Kidney capillary endothelial cell (primary cell): ENCODE results near the gene KATNB1.
"Not testable (repeated sequence)": the region's sequence is repeated elsewhere in the genome, so short reads cannot be mapped to it uniquely, and the experiment has no call there.

Experiments
- DNase-seq: peaks from one replicate; pipeline ENCODE4 v3.0.0-alpha.2; 2018; ENCODE audit warnings: low spot score

KATNB1 gene

DNA sequence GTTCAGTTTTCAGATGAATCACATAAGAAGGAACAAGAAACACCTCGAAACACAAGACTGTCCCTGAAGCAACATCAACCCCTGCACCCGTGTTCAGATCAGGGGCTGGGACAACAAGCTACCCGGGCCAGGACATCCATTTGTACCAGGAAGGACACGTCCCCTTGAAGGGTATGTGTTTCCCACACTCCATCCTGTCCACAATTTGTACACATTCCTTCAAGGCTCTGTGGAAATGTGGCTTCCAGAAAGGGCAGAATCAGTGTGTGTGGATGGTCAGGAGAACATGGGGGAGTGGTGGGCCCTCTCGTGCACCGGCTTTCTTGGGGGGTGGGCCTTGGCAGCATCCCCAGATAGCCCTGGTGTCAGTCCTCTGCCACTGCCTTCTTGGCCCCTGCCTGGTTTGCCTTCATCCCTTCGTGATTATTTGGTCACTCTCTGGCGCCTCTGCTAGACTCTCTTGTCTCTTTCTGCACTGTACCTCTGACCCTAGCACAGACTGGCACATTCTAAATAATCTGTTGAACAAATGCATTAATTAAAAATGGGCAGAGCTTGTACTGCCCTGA lies 56.4 kb downstream of the KATNB1 start:
- DNase-seq: no peak

DNA sequence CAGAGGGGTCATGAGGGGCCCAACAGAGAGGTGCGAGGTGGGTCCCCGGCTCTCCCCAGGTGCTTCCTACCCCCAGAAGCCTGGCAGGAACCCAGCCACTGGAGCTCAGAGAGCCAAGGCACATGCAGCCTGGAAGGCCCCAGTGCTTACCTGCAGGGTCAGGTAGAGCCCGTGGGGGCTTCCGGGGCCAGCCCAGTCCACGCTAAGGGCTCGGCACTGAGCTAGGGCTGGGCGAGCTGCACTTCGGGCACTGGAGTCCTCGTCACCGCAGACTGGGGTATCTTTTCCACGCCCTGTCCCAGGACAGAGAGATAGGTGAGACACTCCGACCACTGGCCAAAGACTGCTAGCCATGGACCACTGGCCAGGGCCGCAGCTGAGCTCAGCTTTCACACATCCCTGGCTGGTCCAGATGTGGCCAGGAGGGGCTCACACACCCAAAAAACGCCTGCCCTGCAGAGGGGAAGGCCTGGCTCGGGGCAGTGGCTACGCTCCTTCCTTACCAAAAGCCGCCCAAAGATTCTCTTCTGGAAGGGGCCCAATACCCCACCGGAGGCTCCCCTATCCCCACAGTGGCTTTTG lies 59.4 kb downstream of the KATNB1 start:
- no peak for DNase-seq

DNA sequence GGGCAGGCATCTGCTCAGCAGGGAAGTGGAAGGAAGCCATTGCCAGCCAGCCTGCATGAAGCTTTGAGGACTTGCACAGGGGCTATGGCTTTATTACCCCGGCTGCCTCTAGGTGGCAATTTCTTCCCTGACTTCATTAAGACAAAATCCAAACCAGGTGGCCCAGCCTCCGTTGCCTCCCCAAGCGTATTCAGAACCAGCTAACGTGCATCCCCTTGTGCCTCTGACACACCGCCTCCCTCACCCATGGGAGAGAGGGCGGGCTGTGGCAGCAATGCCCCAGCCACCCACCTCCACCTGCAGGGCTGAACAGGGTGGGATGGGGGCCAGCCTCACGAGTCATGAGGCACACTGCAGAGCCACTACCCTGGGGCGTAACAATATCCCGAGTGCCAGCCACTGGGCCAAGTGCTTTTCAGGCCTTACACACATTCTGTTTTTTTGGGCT lies 59.9 kb downstream of the KATNB1 start:
- DNase-seq: no peak

DNA sequence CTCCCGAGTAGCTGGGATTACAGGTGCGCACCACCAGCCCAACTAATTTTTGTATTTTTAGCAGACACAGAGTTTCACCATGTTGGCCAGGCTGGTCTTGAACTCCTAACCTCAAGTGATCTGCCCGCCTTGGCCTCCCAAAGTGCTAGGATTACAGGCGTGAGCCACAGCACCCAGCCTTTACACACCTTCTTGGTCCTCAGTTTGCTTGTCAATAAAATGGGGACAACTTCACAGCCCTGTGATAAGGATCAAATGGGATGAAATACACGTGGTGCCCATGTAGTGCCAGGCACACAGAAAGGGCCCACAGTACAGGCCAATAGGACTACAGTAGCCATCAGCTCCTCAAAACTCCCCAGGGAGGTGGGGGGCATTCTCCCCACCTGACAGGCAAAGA lies 60.4 kb downstream of the KATNB1 start:
- DNase-seq: not testable (repeated sequence)

DNA sequence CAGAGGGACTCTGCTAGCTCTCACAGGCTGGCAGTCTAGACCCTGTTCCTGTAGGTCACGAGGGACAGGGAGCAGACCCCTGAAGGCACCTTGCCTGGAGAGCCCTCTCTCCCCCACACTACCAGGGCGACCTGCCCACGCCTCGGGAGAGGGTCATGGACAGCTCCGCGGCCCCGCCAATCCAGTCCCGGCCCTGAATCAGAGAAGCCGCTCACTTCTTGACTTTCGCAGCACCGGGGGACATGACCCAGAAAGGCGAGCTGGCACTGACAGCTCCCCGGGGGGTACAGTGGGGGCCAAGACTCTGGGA lies 61.6 kb downstream of the KATNB1 start:
- DNase-seq: no peak

DNA sequence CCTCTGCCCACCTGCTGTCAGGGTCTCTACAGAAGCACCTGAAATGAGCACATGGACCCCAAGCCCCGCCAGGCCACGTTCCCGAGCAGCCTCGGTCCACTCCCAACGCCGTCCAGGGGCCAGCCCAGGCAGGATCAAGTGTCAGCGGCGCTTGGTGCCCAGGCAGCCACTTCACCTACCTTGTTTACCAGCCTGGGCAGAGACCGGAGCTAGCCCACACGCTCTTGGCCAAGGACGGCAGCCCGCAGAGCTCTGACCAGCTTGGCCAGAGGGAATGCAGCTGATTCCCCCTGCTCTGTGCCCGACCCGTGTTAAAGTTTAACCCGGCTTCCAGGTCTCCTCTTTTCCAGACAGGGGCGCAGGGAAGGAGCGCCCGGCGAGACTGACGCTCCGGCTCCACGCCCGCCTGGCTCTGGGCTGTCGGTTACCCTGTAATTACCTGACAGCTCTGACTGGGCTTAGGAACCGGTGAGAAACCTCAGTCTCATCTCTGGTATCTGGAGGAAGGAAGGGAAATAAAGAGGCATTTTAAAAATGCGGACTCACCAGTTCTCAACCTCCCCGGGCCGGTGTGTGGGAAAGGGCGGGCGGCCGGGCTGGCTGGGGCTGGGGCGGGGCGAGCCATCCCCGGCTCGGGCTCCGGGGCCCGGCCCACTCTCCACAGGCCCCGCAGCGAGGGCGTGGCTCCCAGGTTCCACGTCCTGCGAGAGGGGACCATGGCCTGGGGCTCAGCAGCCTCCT lies 62.1 kb downstream of the KATNB1 start:
- DNase-seq: no peak

DNA sequence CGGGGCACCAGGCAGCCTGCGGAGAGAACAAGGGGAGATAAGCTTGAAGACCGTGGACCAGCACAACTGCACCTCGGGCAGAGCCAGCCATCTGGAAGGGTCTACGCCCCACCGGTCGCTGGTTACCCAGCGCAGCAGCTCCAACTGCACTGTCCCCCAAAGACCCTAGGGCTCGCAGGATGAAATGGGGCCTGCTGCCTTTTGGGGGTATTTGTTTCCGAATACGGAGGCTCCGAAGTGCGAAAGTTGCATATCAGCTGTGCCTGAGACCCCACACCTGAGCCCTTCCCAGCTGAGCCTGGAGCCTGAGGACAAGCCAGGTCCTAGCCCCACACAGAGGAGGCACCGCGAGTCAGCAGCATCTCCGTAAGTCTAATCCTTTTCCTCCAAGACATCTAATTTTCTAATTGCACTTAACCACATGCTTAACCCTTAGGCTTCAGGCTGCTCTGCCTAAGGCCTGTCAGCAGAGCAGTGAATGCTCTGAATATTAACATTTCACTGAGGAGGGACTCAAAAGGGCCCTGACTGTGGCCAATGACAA lies 62.8 kb downstream of the KATNB1 start:
- DNase-seq: no peak

DNA sequence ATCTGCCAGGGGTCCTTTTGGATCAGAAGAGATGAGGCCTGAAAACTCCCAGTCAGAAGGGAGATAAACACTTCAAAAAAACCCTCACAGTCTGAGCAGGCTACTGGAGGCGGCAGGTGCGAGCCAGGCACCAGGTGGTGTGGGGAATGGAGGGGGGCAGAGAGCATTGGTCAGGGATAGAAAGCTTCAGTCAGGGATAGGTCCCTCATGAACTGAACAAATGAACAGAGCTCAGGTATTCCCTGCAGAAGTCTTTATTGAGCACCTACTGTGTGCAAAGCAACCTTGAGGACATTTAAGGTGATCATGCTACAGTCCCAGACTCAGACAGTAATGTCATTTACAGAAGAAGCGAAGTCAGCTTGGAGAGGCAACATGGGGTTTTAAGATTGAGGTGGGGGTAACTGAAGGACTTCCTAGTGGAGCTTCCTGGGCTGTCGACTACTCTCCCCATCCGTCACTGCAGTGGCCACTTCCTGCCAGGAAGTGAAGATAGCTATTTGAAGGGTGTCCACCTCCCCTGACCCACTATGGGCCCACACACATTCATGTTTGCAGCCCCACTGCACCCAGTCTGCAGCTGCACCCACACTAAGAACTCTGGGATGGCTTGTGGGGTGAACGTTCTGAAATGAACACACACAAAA lies 63.5 kb downstream of the KATNB1 start:
- DNase-seq: no peak

DNA sequence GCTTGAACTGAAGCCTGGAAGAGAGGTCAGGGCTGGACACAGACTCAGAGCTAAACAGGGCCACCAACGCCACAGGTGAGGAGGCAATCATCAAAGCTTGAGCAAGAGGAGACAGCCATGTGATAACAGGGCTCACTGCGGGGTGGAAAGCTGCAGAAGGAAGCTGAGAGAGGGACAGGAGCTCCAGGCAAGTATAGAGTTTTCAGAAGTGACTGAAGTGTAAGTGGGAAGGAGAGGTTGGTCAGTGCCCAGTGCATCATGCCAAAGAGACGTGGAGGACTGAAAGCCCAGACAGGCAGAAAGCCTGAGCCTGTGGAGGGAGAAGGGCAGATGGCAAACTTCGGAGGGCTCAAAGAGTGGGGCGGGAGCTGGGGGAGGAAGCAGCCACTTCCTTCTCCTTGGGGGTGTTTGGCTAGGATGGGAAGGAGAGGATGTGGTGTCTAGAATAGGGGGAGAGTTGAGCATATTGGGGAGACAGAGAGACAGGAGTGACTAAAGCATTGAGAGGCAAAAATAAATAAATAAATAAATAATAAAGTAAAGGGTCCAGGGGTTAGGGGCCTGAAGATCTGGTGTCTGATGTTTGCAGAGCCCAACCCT lies 64.1 kb downstream of the KATNB1 start:
- DNase-seq: no peak

DNA sequence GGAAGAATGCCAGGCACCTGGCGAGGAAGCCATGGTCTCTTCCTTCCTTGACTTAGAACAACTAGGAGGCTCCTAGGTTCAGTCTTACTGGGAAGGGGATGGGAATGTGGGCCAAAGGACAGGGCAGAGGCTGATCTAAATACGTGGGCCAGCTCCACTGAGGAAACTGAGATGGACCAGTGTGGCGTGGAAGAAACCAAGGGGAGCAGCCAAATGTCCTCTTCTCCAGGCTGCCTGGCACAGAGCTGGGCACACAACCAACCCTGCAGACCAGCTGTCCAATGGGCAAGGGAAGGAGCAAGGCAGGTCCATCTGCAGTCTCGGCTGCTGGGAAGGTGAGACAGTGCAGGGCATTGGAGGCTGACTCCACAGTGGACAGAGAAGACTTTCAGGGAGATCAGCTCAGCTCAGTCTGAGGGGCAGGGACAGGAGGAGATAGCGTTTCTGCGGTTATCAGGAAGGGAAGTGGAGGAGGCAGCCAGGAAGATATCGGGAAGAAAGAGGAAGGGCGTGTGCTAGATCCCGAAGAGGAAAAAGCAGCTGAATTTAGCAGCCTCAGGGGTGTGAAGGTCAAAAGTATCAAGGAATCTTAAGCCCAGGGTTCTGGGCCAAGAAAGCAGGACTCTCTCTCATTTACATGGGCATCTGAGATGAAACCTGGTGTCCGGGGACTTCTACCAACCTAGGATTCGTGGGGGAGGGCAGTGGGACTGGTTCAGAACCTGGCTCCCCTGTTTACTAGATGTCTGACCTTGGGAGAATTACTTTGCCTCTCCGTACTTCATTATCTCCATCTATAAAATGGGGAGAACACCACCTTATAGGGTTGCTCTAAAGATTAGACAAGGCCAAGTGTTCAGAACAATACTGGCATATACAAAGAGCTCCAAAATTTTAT lies 64.9 kb downstream of the KATNB1 start:
- DNase-seq: no peak

DNA sequence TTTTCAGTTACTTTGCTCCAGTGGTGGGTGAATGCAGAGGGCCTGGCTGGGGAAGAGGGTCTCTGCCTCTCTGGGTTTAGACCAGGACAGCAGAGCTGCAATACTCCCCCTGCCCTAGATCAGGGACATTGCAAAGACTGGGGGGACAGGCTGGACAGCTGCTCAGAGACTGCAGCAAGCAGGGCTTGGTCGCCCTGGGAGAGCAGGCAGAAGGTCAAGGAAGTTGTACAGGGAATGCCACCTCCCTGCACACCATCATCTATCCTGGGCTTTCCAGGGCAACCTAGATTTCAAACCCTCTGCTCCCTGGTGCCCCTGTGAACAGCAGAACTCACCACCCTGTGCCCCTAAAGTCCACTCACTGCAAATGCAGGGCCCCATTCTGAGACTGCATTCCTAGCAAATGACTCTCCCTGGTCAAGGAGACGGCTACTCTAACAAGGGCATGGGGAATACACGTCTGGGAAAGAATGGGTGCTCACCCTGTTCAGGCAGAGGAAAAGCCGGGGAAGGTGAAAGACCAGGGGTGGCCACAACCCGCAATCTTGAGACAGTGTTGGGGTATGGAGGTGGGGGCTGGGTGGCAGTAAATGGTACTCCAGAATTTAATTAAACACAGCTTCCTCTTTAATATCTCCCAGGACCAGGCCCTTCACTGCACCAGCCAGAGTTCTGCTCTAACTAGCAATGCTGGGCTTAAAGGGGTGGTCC lies 65.7 kb downstream of the KATNB1 start:
- DNase-seq: peak; percentile 58

DNA sequence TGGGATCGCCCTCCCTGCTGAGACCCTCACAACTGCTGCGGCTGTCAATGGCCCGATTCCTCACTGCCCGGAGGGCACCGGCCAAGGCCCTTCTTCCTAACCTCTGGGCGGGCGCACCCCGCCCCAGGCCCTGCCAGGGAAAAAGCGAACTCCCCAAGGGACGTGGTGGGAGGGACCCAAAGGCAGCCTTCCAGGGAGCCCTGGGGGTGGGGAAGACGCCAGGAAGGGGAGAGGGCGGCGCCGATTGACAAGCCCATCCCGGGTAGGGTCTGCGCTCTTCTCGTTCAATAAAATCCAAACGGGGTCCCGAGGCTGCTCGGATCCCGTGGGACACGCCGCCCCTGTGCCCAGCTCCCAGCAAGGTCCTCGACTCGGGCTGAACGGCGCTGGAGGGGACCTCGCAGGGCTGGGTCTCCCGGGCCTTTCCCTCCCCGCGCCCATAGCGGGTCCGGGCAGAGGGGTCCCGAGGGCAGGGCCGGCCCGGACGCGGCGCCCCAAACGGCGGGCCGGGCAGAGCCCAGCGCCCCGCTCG lies 66.3 kb downstream of the KATNB1 start:
- no peak for DNase-seq

DNA sequence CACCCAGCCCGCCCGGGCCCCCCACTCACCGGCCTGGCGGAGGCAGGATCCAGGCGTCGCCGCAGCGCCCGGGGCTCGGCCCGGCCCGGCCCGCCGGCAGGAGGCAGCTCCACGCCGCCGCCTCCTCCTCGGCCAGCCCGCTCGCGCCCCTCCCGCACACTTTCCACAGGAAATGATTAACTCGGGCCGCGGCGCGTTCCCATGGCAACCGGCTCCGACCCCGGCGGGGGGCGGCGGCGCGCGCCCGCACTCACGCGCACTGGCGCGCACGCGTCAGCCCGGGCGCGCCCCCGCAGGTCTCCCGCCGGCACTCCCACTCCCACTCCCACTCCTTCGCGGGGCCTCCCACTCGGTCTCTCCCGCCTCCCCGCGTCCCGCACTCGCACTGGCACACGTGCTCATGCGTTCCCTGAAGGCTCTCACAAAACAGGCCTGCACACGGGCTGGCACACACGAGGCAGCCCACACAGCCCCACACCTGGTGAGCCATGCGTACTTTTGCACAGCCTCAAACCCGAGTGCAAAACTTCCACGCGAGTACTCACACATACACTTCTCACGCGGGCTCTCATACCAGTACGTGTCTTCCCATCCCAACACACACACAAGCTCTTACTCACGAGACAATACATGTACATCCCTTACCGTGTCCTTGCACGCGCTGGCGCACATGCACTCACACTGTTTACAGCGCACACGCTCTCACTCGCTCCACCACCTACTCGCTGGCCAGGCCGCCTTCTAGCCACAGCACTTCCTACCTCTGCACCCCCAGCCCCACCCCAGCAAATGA lies 67.0 kb downstream of the KATNB1 start, which contains the start of gene KIFC3:
KIFC3 (minus strand) TSS at position 151 of the 793 bp plus-strand sequence. CDS start 4,248 bp downstream, outside the sequence.
- DNase-seq: peak; percentile 83

DNA sequence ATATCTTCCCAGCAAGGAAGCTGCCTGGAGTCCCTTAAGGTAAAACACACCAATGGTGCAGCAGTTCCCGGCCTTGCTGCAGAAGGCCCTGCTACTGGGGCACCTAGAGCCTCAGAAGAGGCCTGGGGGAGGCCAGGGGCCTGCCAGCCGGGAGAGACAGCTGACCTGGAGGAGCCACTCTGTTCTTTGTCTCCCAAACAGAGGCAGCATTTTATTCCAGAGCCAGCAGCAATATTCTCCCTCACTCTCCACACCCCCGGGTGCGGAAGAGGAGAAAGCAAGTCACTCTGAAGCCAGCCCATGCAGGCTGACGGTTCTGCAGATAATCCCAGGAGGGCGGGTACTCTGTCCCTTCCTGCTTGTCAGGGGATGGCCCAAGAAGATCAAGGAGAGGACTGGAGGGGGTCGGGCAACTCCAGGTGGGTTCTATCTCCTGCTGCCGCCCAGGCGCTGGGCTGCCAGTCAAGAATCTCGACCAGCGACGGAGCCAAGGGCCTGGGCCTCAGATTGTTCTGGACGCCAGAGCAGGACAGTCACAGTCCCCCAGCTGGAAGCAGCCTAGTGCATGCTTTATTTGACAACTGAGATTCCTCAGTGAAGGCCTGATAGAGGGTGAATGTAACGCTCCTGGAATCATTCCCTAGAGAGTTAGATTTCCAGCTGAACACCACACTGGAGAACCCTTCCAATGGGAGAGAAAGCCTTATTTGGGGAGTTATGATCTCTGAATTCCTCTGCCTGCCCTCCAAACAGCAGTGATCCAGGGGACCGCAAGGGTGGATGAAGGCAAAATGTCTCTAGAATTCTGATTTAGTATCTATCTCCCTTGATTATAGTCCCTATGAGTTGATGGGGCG lies 67.8 kb downstream of the KATNB1 start:
- no peak for DNase-seq

DNA sequence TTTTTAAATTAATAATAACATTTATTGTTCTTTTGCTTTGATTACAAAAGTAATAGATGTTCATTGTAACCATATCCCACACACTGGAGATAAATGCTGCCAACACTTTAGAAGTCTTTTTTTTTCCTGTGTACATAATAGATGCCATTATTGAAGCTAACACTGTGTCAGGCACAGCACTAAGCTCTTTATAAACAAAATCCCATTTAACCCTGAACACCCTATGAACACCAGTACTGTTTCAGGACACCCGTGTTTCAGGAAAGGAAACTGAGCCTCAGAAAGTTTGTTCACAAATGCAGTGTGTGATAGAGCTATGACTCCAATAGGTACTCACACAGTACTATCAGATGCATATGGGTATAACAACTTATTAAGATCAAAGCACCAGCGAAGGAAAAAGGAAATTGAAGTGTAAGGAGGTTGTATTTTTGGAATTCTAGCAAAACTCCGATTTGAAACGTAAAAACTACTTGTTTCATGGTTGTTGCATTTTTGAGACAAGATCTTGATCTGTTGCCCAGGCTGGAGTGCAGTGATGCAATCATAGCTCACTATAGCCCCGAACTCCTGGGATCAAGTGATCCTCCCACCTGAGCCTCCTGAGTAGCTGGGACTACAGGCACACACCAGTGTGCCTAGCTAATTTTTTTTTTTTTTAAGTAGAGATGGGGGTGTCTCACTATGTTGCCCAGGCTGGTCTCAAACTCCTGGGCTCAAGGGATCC lies 68.7 kb downstream of the KATNB1 start:
- DNase-seq: no peak

DNA sequence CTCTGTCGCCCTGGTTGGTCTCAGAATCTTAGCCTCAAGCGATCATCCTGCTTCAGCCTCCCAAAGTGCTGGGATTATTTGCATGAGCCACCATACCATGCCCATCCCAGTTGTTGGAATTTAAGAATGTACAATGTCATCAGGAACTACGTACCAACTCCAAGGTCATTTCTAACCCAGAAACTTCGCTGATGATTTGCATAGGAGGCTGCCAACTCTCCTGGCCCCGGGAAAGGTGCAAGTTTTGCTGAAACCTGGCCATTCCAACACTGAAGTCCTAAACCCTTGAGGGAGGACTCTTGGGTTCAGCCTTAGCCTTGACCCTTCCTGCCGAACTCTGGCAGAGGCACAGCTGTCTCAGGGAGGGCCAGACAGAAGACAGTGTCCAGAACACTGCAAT lies 69.6 kb downstream of the KATNB1 start:
- DNase-seq: no peak
